ENCODE data around the gene CD70.

GRCh38 chr19:6593651-6594416 is 2.9 kb upstream of the CD70 start:
- TF ChIP-seq TAF1 (IDR thresholded peaks at IDR 0.05; ENCODE audit: borderline replicate concordance, insufficient read depth, low read length) (no peak), POLR2AphosphoS5 (IDR thresholded peaks at IDR 0.05; ENCODE audit: low read depth, low read length) (no peak), FOXP2 (optimal IDR thresholded peaks at IDR 0.05; ENCODE audit: borderline replicate concordance, extremely low read depth, extremely low read length, insufficient read depth) (no peak), REST (IDR thresholded peaks at IDR 0.05; ENCODE audit: insufficient read depth in 1 of 2, low read depth in 2 of 2, low read length in 2 of 2) (no peak)
